ENCODE results near the gene MMP2.

DNA sequence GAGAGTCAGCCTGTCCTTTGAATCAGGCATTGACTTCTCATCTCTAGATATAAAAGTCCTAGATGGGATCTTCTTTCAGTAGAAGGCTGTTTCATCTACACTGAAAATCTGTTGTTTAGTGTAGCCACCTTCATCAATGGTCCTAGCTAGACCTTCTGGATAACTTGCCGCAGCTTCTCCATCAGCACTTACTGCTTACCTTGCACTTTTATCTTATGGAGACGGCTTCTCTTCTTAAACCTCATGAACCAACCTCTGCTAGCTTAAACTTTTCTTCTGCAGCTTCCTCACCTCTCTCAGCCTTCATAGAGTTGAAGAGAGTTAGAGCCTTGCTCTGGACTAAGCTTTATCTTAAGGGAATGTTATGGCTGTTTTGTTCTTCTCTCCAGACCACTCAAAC, 5.4 kb upstream of the MMP2 start:
- TF ChIP-seq, protein P1, sequence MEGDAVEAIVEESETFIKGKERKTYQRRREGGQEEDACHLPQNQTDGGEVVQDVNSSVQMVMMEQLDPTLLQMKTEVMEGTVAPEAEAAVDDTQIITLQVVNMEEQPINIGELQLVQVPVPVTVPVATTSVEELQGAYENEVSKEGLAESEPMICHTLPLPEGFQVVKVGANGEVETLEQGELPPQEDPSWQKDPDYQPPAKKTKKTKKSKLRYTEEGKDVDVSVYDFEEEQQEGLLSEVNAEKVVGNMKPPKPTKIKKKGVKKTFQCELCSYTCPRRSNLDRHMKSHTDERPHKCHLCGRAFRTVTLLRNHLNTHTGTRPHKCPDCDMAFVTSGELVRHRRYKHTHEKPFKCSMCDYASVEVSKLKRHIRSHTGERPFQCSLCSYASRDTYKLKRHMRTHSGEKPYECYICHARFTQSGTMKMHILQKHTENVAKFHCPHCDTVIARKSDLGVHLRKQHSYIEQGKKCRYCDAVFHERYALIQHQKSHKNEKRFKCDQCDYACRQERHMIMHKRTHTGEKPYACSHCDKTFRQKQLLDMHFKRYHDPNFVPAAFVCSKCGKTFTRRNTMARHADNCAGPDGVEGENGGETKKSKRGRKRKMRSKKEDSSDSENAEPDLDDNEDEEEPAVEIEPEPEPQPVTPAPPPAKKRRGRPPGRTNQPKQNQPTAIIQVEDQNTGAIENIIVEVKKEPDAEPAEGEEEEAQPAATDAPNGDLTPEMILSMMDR (conservative IDR thresholded peaks at IDR 0.05 in 1 of 2, IDR thresholded peaks at IDR 0.05 in 1 of 2; ENCODE audit: low read depth in 1 of 2, low read length in 2 of 2), result no peak
- no peak for TF ChIP-seq EZH2 (IDR thresholded peaks at IDR 0.05; ENCODE audit: low read length, missing control alignments)

Measured in fibroblast of lung (primary cell).